AG04449 (cell line): ENCODE data around the gene OSBPL2.

Experiments
- CTCF ChIA-PET: fragments of 350-600 bp; formaldehyde crosslinking; extraction: SDS; loops from one replicate; lab custom pipeline; 2021; ENCODE audit warnings: antibody characterized with exemption; lab: Yijun Ruan, JAX
- POLR2A ChIA-PET: fragments of 400-600, 350-600 bp; formaldehyde crosslinking; extraction: SDS; loops from one replicate; lab custom pipeline; 2020; ENCODE audit warnings: antibody characterized with exemption, inconsistent platforms; lab: Yijun Ruan, JAX
- DNase-seq: peaks from one replicate; pipeline ENCODE4 v3.0.0-alpha.2; 2010; ENCODE audit warnings: low read depth, low spot score
- H3K4me3 ChIP-seq: 2 replicates; pipeline ENCODE4 v1.5.1; 2011; ENCODE audit warnings: low read depth, mild to moderate bottlenecking, control low read depth, low read length
- TF ChIP-seq, protein P1 (sequence below): IDR thresholded peaks from one replicate; pipeline ENCODE4 v1.5.1; 2011; ENCODE audit warnings: mild to moderate bottlenecking, moderate library complexity, low read length, control low read depth, inconsistent platforms; ENCODE audit not compliant: insufficient read depth; ENCODE audit errors: missing control alignments

The OSBPL2 gene

DNA sequence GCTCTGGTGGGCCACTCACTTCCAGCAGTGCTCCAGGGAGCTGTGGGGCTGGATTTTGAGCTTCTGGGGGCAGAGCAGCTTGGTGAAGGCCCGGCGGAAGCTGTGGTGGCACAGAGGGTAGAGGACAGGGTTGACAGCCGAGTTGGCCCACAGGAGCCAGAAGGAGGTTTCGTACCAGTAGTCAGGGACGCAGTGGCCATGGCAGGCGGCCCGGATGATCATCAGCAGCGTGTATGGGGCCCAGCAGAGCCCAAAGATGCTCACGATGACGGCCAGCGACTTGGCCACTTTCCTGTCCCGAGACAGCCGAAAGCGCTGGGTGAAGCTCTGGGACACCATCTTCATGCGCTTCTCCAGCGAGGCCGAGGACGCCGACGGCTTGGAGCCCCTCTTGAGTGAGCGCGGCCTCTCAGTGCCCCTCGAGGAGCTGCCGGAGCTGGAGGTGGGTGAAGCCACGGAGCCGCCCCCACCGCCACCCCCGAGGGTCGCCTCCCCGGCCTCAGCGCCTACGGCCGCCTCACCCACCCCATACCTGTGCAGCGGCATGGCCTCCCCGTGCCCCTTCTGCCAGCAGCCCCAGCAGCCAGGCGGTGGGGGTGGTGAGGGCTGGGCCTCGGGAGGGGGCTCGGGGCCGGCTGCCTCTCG lies 22.2 kb upstream of the OSBPL2 start:
- POLR2A ChIA-PET: no interaction called here
- DNase-seq: no peak
- TF ChIP-seq, protein P1, sequence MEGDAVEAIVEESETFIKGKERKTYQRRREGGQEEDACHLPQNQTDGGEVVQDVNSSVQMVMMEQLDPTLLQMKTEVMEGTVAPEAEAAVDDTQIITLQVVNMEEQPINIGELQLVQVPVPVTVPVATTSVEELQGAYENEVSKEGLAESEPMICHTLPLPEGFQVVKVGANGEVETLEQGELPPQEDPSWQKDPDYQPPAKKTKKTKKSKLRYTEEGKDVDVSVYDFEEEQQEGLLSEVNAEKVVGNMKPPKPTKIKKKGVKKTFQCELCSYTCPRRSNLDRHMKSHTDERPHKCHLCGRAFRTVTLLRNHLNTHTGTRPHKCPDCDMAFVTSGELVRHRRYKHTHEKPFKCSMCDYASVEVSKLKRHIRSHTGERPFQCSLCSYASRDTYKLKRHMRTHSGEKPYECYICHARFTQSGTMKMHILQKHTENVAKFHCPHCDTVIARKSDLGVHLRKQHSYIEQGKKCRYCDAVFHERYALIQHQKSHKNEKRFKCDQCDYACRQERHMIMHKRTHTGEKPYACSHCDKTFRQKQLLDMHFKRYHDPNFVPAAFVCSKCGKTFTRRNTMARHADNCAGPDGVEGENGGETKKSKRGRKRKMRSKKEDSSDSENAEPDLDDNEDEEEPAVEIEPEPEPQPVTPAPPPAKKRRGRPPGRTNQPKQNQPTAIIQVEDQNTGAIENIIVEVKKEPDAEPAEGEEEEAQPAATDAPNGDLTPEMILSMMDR: no peak
- H3K4me3 ChIP-seq: no peak overlapping the region
- CTCF ChIA-PET: no interaction called here

DNA sequence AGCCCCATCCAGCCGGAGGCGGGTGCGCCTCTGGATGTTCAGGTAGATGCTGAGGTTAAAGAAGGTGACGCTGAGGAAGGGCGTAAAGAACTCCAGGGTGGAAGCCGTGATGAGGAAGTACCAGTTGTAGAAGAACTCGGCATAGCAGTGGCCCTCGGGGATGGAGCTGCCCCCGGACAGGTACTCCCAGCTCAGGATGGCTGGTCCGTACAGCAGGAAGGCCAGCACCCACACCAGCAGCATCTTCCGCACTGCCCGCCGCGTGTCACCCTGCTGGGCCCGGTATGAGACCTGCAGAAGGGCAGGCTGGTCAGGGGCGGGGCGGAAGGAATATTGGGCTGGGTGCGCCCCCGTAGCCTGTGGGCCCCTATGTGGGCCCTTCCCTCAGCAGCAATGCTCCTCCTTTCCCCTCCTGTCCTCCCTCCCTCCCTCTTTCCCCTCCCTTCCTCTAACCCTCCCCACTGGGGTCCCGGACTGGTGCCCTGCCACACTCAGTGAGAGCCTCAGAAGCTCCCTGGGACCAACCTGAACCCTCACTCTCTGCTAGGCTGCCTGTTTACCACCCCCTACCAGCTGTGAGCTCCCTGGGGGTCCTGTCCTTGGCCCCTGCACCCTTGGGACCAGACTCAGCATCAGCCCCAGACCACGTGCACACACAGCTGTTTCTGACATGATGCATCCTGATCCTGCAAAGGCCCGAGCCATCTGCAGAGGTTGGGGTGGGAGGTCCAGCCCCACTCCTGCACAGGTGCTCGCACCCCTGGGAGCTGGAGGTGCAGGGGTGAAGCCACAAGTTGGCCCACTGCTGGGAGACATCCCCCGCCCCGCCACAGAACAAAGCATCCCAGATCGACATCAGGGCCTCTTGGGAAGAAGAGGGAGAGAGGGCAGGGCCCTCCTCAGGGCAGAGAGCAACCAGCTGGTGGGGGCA lies 21.4 kb upstream of the OSBPL2 start:
- ChIA-PET CTCF (interaction anchor here (1.5 kb wide), 1 partner anchor 28 kb away, joined by 5 read pairs; no protein-coding TSS in a partner anchor), POLR2A (no interaction called here)
- TF ChIP-seq, protein P1: no peak
- H3K4me3 ChIP-seq: no peak overlapping the region
- no peak for DNase-seq

DNA sequence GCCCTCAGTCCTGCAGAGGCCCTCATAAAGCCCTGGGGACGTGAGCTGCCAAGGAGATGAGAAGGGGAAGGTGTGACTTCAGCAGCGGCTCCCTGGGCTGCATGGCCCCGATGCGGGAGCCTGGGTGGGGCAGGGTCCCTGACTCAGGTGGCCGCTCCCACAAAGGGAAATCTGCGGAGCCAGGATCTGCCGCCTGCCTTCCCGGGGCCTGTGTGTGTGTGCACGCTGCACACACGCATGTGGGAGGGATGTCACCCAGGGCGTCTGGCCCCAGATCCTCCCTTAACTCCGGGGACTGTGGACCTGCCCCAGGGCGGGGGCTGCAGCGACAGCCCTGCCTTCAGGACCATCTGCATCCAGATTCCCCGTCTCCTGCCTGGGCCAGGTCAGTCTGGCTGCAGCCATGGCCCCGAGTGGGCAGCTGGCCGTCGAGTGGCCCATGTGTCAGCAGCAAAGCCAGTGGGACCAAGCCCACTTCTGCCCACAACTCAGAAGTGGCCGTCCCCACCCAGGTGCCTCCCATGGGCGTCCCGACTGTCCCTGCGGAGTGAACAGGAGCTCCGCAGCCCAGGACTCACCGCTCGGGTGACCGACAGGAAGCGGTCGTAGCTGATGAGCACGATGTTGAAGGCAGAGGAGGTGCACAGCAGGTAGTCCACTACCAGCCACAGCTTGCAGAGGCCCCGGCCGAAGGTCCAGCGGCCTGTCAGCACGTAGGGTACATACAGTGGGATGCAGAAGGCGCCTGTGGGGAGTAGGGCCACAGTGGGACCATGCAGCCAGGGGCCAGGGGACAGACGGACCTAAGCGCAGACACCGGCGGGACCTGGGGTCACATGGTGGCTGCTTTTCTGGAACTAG lies 20.2 kb upstream of the OSBPL2 start:
- CTCF ChIA-PET: interaction anchor here (1.0 to 1.5 kb wide), 2 partner anchors 30 to 37 kb away, joined by 3 to 5 read pairs; no protein-coding TSS in a partner anchor
- TF ChIP-seq, protein P1: no peak

DNA sequence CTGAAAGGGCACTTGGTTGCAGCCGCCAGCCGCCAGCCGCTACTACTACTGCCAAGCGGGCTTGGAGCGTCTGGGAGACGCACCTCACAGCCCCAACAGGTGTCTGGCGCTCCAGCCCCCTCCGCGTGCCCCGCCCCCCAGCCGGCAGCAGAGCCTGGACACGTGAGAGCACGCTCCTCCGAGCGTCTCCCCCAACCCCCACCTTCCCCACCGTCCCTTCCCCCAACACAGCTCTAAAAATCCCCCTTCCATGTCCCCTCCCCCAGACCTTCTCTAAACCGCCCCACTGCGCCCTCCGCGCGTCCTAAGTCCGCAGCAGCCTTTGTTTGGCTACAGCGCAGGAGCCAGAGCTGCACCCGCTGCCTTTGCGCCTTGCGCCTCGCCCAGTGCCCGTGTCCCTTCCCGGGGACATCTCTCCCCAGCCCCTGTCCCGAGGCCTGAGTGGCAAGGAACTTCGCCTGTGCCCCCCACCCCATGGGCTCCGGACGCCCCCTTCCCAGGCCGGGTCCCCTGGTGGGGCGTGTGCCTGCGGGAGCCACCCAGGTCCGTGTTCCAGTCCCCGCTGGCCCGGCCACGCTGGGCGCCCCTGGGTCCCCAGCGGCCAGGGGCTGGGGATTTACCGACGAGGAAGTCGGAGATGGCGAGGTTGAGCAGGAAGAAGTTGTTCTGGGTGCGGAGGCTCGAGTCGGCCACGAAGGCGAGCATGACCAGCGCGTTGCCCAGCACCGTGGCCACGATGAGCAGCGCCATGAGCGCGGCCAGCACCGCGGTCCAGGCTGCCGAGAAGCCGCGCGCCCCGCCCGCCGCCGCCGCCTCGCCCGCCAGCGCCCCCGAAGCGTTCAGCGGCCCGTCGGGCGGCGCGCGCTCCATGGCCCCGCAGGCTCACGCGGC lies 19.0 kb upstream of the OSBPL2 start:
- TF ChIP-seq, protein P1: no peak
- H3K4me3 ChIP-seq: no peak overlapping the region
- no peak for DNase-seq
- ChIA-PET POLR2A (no interaction called here), CTCF (interaction anchor here (1.0 kb wide), 1 partner anchor 36 kb away, joined by 3 read pairs; no protein-coding TSS in a partner anchor)

More for the DNA sequence above, 20.2 kb upstream of the OSBPL2 start:
- no peak overlapping the region for H3K4me3 ChIP-seq
- no peak for DNase-seq
- POLR2A ChIA-PET: no interaction called here

DNA sequence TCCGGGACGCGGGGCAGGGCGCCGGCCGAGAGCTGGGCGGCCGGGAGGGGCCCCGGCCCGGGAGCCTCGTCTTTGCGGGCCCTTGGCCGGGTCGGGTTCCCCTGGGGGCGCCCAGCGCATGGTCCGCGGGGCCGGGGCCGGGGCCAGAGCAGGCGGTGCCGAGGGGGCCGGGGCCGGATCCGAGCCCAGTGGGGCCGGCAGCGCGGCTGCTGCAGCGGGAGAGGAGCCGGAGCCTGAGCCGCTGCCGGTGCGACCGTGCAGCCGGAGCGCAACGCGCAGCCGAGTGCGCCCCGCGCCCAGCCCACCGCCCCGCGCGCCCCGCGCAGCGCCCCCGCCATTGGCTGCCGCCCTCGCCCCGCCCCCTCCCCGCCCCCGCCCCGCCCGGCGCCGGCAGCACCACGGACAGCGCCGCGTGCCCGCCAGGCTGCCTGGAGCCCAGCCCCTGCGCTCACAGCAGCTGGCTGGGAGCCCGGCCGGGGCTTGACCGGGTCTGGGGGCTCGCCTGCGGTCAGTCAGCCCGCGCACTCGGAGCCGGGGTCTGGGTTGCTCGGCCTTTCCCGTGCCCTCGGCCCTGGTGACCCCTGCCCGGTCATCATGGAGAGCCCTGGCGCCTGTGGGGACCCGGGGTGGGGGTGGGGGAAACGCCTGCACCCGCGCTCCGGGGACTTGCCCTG lies 18.2 kb upstream of the OSBPL2 start, which contains the start of gene HRH3:
Gene HRH3, minus strand, starts transcription at position 287 of the 674 bp plus-strand sequence. CDS start 308 bp downstream, outside the sequence.
- 0 out of 2 replicates have a peak within 1 kb of the TSS, but pooled peaks have one; percentile 18 for H3K4me3 ChIP-seq
- DNase-seq: no peak
- CTCF ChIA-PET: no interaction called here
- POLR2A ChIA-PET: no interaction called here
- TF ChIP-seq, protein P1: no peak
